Neural cell (in vitro differentiated cells): ENCODE data around the gene DNAL1. TPM values are rescaled to one million over a fixed set of nuclear protein-coding genes. Genes with fewer than 3 reads are reported as not detected.

Experiments used
- H2AFZ ChIP-seq: fragments of 200-600, 300-800 bp; sonication (generic), shearing (Covaris generic); 2 replicates; pipeline ENCODE4 v1.6.0; 2014; ENCODE audit warnings: low read depth, mild to moderate bottlenecking, antibody characterized with exemption, low read length, moderate library complexity
- H3F3A ChIP-seq: fragments of 200-600 bp; shearing (Covaris generic); 2 replicates; pipeline ENCODE4 v1.6.1; 2016; ENCODE audit warnings: mild to moderate bottlenecking, moderate library complexity, mixed read lengths, antibody characterized with exemption, low read length; ENCODE audit not compliant: insufficient read depth, poor library complexity, severe bottlenecking
- H3K27ac ChIP-seq: fragments of 200-600, 300-800 bp; sonication (generic), shearing (Covaris generic); 2 replicates; pipeline ENCODE4 v1.5.1; 2014; ENCODE audit warnings: mild to moderate bottlenecking, low read length, moderate library complexity
- H3K27me3 ChIP-seq: fragments of 300-800, 200-600 bp; sonication (generic), shearing (Covaris generic); 2 replicates; pipeline ENCODE4 v1.6.0; 2014; ENCODE audit warnings: mild to moderate bottlenecking, low read depth, low read length, moderate library complexity; ENCODE audit not compliant: insufficient read depth
- H3K36me3 ChIP-seq: fragments of 300-800, 200-600 bp; sonication (generic), shearing (Covaris generic); 2 replicates; pipeline ENCODE4 v1.5.1; 2014; ENCODE audit warnings: mild to moderate bottlenecking, antibody characterized with exemption, low read length, moderate library complexity; ENCODE audit not compliant: insufficient read depth
- H3K4me2 ChIP-seq: fragments of 300-800, 200-600 bp; sonication (generic), shearing (Covaris generic); 2 replicates; pipeline ENCODE4 v1.6.0; 2014; ENCODE audit warnings: mild to moderate bottlenecking, low read length
- H3K4me3 ChIP-seq: fragments of 300-800, 200-600 bp; sonication (generic), shearing (Covaris generic); 2 replicates; pipeline ENCODE4 v1.5.1; 2014; ENCODE audit warnings: mild to moderate bottlenecking, low read length, moderate library complexity
- H3K79me2 ChIP-seq: fragments of 200-600 bp; shearing (Covaris generic); replicated peaks from 2 replicates; pipeline ENCODE4 v1.6.0; 2014; ENCODE audit warnings: mild to moderate bottlenecking, low read length, moderate library complexity; ENCODE audit not compliant: insufficient read depth
- H3K9ac ChIP-seq: fragments of 300-800, 200-600 bp; sonication (generic), shearing (Covaris generic); 2 replicates; pipeline ENCODE4 v1.6.1; 2016; ENCODE audit warnings: mild to moderate bottlenecking, low read length, mixed read lengths
- H3K9me2 ChIP-seq: fragments of 200-600 bp; shearing (Covaris generic); 2 replicates; pipeline ENCODE4 v1.6.1; 2016; ENCODE audit warnings: mild to moderate bottlenecking, low read length, mixed read lengths; ENCODE audit not compliant: insufficient read depth
- H3K9me3 ChIP-seq: fragments of 200-600, 300-800 bp; sonication (generic), shearing (Covaris generic); 2 replicates; pipeline ENCODE4 v1.6.1; 2016; ENCODE audit warnings: mild to moderate bottlenecking, mixed run types, low read length, moderate library complexity, mixed read lengths
- H4K20me1 ChIP-seq: fragments of 200-600 bp; shearing (Covaris generic); 2 replicates; pipeline ENCODE4 v1.6.1; 2016; ENCODE audit warnings: mild to moderate bottlenecking, mixed run types; ENCODE audit not compliant: insufficient read depth
- CTCF ChIP-seq: fragments of 450-650 bp; IDR thresholded peaks from 2 replicates; pipeline ENCODE4 v1.5.1; 2014; ENCODE audit warnings: antibody characterized with exemption, mild to moderate bottlenecking, moderate library complexity; ENCODE audit not compliant: poor library complexity, severe bottlenecking
- EP300 ChIP-seq: fragments of 450-650 bp; conservative IDR thresholded peaks from 2 replicates; pipeline ENCODE4 v1.6.1; 2014; ENCODE audit warnings: antibody characterized with exemption, mild to moderate bottlenecking, moderate library complexity; ENCODE audit not compliant: poor library complexity, severe bottlenecking
- EZH2 ChIP-seq: fragments of 200-600, 300-800 bp; shearing (Covaris generic), sonication (generic); IDR thresholded peaks from 2 replicates; pipeline ENCODE4 v1.6.1; 2014; ENCODE audit warnings: antibody characterized with exemption, low read length, borderline replicate concordance, mild to moderate bottlenecking; ENCODE audit not compliant: insufficient read depth, poor library complexity, severe bottlenecking
- MXI1 ChIP-seq: fragments of 450-650 bp; conservative IDR thresholded peaks from 2 replicates; pipeline ENCODE4 v1.6.1; 2014; ENCODE audit warnings: antibody characterized with exemption, mild to moderate bottlenecking; ENCODE audit not compliant: poor library complexity, severe bottlenecking
- POLR2AphosphoS5 ChIP-seq: IDR thresholded peaks from 2 replicates; pipeline ENCODE4 v1.6.1; 2012
- RAD21 ChIP-seq: fragments of 450-650 bp; conservative IDR thresholded peaks from 2 replicates; pipeline ENCODE4 v1.6.1; 2014; ENCODE audit warnings: antibody characterized with exemption, mild to moderate bottlenecking, moderate library complexity
- REST ChIP-seq: IDR thresholded peaks from 2 replicates; pipeline ENCODE4 v1.6.1; 2012; ENCODE audit warnings: borderline replicate concordance
- SMC3 ChIP-seq: fragments of 450-650 bp; conservative IDR thresholded peaks from 2 replicates; pipeline ENCODE4 v1.6.1; 2014; ENCODE audit warnings: antibody characterized with exemption, mild to moderate bottlenecking, moderate library complexity; ENCODE audit not compliant: poor library complexity
- TAF1 ChIP-seq: IDR thresholded peaks from 2 replicates; pipeline ENCODE4 v1.6.1; 2012; ENCODE audit warnings: low read depth
- polyA plus RNA-seq: library from polyadenylated mRNA; depleted of rRNA; stranded (reverse); fragments of >200 nt; gene quantifications from 2 replicates; pipeline ENCODE4 v1.2.3, GENCODE V29; 2014

DNAL1 gene
- polyA plus RNA-seq, 1 donor from 2014 or later = 33.4 TPM

- H4K20me1 ChIP-seq = no peaks in the 10 kb centered on the region
- no peak for TF ChIP-seq TAF1
- TF ChIP-seq REST = no peak
- no peak for TF ChIP-seq EP300
- TF ChIP-seq POLR2AphosphoS5 = no peak
- no peak for TF ChIP-seq RAD21
- no peak for TF ChIP-seq SMC3
- TF ChIP-seq CTCF = no peak
- TF ChIP-seq EZH2 = no peak
- TF ChIP-seq MXI1 = no peak
Observed at GRCh38 chr14:73640796-73641365, 3.9 kb upstream of the DNAL1 start.

GRCh38 chr14:73645248-73645610 is 443 bp downstream of the DNAL1 start:
- peak overlapping the region; percentile 75 for H3K27ac ChIP-seq
- no peaks in the 10 kb centered on the region for H3K9me3 ChIP-seq
- H3K4me2 ChIP-seq = peak overlapping the region; percentile 92
- H3K4me3 ChIP-seq = peak overlapping the region; percentile 89
- peaks cover 24% of the 10 kb centered on the region for H3K79me2 ChIP-seq
- H3K36me3 ChIP-seq = no peaks in the 10 kb centered on the region
- TF ChIP-seq EP300 (no peak), RAD21 (no peak), EZH2 (no peak)
- peak overlapping the region; percentile 76 for H3K9ac ChIP-seq
- no peaks in the 10 kb centered on the region for H4K20me1 ChIP-seq
- no peaks in the 10 kb centered on the region for H3F3A ChIP-seq
- H2AFZ ChIP-seq = peak overlapping the region; percentile 84
- no peaks in the 10 kb centered on the region for H3K27me3 ChIP-seq
- no peaks in the 10 kb centered on the region for H3K9me2 ChIP-seq

More at GRCh38 chr14:73640796-73641365, 3.9 kb upstream of the DNAL1 start:
- Histone ChIP-seq H3K9me2 (no peaks in the 10 kb centered on the region), H3K27ac (no peak overlapping the region), H2AFZ (no peak overlapping the region), H3K9ac (no peak overlapping the region), H3K9me3 (no peaks in the 10 kb centered on the region), H3K27me3 (no peaks in the 10 kb centered on the region), H3K4me3 (no peak overlapping the region), H3K36me3 (no peaks in the 10 kb centered on the region), H3K79me2 (peaks cover 11% of the 10 kb centered on the region), H3K4me2 (no peak overlapping the region), H3F3A (no peaks in the 10 kb centered on the region)

GRCh38 chr14:73651005-73651404 is 6.2 kb downstream of the DNAL1 start:
- no peak overlapping the region for H3K9ac ChIP-seq
- no peaks in the 10 kb centered on the region for H3F3A ChIP-seq
- H3K4me2 ChIP-seq = no peak overlapping the region
- H3K36me3 ChIP-seq = no peaks in the 10 kb centered on the region
- H2AFZ ChIP-seq = no peak overlapping the region
- H3K9me3 ChIP-seq = no peaks in the 10 kb centered on the region
- no peaks in the 10 kb centered on the region for H3K27me3 ChIP-seq
- H4K20me1 ChIP-seq = no peaks in the 10 kb centered on the region
- TF ChIP-seq EZH2 (no peak), EP300 (no peak), REST (no peak)
- no peak overlapping the region for H3K27ac ChIP-seq
- peaks cover 19% of the 10 kb centered on the region for H3K79me2 ChIP-seq
- H3K9me2 ChIP-seq = no peaks in the 10 kb centered on the region
- no peak overlapping the region for H3K4me3 ChIP-seq
